ENCODE measurements around the gene GABRG3. TPM values are rescaled to one million over a fixed set of nuclear protein-coding genes. Genes with fewer than 3 reads are reported as not detected.

The GABRG3 gene
- total and polyA plus RNA-seq, 4 donors, result 0.02 to 0.19 TPM; not detected in 2

DNA sequence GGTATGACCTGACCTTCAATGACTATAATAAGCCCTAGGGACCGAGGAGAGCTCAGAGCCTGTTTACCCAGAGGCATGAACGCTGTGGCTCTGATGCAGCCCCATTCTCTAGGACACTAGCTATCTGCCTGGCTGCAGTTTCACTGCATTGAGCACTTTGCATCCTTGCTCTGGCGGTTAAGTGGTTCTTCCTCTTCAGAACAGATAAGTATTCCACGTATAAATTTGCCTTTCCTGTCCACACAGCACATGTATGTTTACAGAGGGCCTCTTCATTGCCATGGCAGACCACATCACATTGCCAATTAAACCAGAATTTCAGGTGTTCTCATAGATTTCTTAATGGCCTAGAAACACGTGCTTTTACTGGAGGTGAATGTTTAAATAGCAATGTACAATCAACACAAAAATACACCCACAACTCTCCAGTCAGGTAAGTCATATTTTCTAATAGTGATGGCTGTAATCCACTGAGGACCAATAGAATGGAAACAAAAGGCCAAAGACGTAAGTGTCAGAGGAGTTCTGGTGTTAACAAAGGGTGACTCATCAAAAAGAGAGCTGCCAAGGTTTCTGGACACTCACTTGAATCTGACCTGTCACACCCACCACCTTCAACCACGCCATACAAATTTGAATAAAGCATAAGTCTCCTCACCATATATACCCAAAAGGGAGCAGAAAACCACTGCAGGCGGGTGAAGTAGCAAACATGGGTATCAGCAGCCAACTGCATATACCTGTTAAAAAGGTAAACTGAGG is 574.7 kb downstream of the GABRG3 start:
- Histone ChIP-seq H3K9me3 (ENCODE audit: control insufficient read depth in 4 of 4, low read length in 3 of 4) (no peaks in the 10 kb centered on the region), H3K4me1 (ENCODE audit: control insufficient read depth in 4 of 4, insufficient read depth in 4 of 4, low read length in 3 of 4) (no peaks in the 10 kb centered on the region), H3K4me3 (ENCODE audit: low read depth in 1 of 3, low read length in 3 of 3) (no peak overlapping the region), H3K9ac (ENCODE audit: low read depth in 1 of 2, low read length in 2 of 2) (no peak overlapping the region), H3K27me3 (ENCODE audit: control insufficient read depth in 4 of 4, insufficient read depth in 4 of 4, low read length in 3 of 4) (no peaks in the 10 kb centered on the region), H3K27ac (ENCODE audit: low read depth in 1 of 2, low read length in 2 of 2) (no peak overlapping the region), H3K36me3 (ENCODE audit: control insufficient read depth in 4 of 4, insufficient read depth in 3 of 4, low read depth in 1 of 4, low read length in 3 of 4) (no peaks in the 10 kb centered on the region)
- 60% methylated on average over 8 of the region's 8 CpGs for WGBS
- no peak for DNase-seq (ENCODE audit: low spot score)
- TF ChIP-seq JUND (IDR thresholded peaks at IDR 0.05) (no peak), FOXA1 (IDR thresholded peaks at IDR 0.05) (no peak)

- Histone ChIP-seq H3K4me3 (ENCODE audit: low read depth in 1 of 3, low read length in 3 of 3) (no peak overlapping the region), H3K9ac (ENCODE audit: low read depth in 1 of 2, low read length in 2 of 2) (no peak overlapping the region), H3K4me1 (ENCODE audit: control insufficient read depth in 4 of 4, insufficient read depth in 4 of 4, low read length in 3 of 4) (no peaks in the 10 kb centered on the region), H3K9me3 (ENCODE audit: control insufficient read depth in 4 of 4, low read length in 3 of 4) (peaks cover 0 to 2% (median 0%) of the 10 kb centered on the region in 4 donors), H3K27ac (ENCODE audit: low read depth in 1 of 2, low read length in 2 of 2) (no peak overlapping the region), H3K27me3 (ENCODE audit: control insufficient read depth in 4 of 4, insufficient read depth in 4 of 4, low read length in 3 of 4) (no peaks in the 10 kb centered on the region), H3K36me3 (ENCODE audit: control insufficient read depth in 4 of 4, insufficient read depth in 3 of 4, low read depth in 1 of 4, low read length in 3 of 4) (no peaks in the 10 kb centered on the region)
- TF ChIP-seq FOXA2 (IDR thresholded peaks at IDR 0.05) (no peak), TAF1 (conservative IDR thresholded peaks at IDR 0.05) (no peak), RXRA (IDR thresholded peaks at IDR 0.05) (no peak), GABPA (IDR thresholded peaks at IDR 0.05 in 1 of 2, conservative IDR thresholded peaks at IDR 0.05 in 1 of 2) (no peak), NR2F2 (IDR thresholded peaks at IDR 0.05) (no peak), RAD21 (IDR thresholded peaks at IDR 0.05) (no peak), HNF4A (conservative IDR thresholded peaks at IDR 0.05) (no peak), HNF4G (IDR thresholded peaks at IDR 0.05) (no peak), CTCF (IDR thresholded peaks at IDR 0.05; ENCODE audit: low read depth, low read length, missing input control) (no peak), FOXA1 (IDR thresholded peaks at IDR 0.05) (no peak), YY1 (IDR thresholded peaks at IDR 0.05) (no peak), JUND (IDR thresholded peaks at IDR 0.05) (no peak), SP1 (IDR thresholded peaks at IDR 0.05) (no peak)
- TF ChIP-seq, protein P1, sequence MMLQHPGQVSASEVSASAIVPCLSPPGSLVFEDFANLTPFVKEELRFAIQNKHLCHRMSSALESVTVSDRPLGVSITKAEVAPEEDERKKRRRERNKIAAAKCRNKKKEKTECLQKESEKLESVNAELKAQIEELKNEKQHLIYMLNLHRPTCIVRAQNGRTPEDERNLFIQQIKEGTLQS (IDR thresholded peaks at IDR 0.05), result no peak
- TF ChIP-seq, protein P2, sequence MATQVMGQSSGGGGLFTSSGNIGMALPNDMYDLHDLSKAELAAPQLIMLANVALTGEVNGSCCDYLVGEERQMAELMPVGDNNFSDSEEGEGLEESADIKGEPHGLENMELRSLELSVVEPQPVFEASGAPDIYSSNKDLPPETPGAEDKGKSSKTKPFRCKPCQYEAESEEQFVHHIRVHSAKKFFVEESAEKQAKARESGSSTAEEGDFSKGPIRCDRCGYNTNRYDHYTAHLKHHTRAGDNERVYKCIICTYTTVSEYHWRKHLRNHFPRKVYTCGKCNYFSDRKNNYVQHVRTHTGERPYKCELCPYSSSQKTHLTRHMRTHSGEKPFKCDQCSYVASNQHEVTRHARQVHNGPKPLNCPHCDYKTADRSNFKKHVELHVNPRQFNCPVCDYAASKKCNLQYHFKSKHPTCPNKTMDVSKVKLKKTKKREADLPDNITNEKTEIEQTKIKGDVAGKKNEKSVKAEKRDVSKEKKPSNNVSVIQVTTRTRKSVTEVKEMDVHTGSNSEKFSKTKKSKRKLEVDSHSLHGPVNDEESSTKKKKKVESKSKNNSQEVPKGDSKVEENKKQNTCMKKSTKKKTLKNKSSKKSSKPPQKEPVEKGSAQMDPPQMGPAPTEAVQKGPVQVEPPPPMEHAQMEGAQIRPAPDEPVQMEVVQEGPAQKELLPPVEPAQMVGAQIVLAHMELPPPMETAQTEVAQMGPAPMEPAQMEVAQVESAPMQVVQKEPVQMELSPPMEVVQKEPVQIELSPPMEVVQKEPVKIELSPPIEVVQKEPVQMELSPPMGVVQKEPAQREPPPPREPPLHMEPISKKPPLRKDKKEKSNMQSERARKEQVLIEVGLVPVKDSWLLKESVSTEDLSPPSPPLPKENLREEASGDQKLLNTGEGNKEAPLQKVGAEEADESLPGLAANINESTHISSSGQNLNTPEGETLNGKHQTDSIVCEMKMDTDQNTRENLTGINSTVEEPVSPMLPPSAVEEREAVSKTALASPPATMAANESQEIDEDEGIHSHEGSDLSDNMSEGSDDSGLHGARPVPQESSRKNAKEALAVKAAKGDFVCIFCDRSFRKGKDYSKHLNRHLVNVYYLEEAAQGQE (IDR thresholded peaks at IDR 0.05), result no peak
- no peak for DNase-seq (ENCODE audit: low spot score)
- 67% methylated on average over 4 of the region's 4 CpGs for WGBS
These were observed 578.8 kb downstream of the GABRG3 start for GRCh38 chr15:27549746-27550145.

Measured in liver (tissue), 9 donors.